Hematopoietic multipotent progenitor cell treated with erythropoietin and hydrocortisone succinate and interleukin-3 and kit ligand, for 17 days (in vitro differentiated cells): ENCODE results near the gene RARG.
A peak's percentile ranks its signal among the peaks of the same experiment; 100 is the strongest.
"Not testable (repeated sequence)": the region's sequence is repeated elsewhere in the genome, so short reads cannot be mapped to it uniquely, and the experiment has no call there.

Source experiments
- DNase-seq: peaks from one replicate; pipeline ENCODE4 v3.0.0-alpha.2; 2015; ENCODE audit warnings: low spot score

RARG gene

GRCh38 chr12:53190108-53190729, 41.8 kb downstream of the RARG start:
- DNase-seq: no peak

GRCh38 chr12:53187145-53187899, 44.7 kb downstream of the RARG start:
- no peak for DNase-seq

- DNase-seq: no peak
Observed at GRCh38 chr12:53186745-53187144, 45.3 kb downstream of the RARG start.

- DNase-seq: no peak
Observed at GRCh38 chr12:53185582-53186153, 46.3 kb downstream of the RARG start.

- no peak for DNase-seq
Observed at GRCh38 chr12:53184828-53185227, 47.2 kb downstream of the RARG start.

- no peak for DNase-seq
Observed at GRCh38 chr12:53182903-53183302, 49.1 kb downstream of the RARG start.

GRCh38 chr12:53181935-53182334, 50.1 kb downstream of the RARG start:
- DNase-seq: no peak

GRCh38 chr12:53180931-53181645, 50.9 kb downstream of the RARG start:
- no peak for DNase-seq

GRCh38 chr12:53180220-53180930, 51.6 kb downstream of the RARG start, which contains the start of the genes CSAD and ZNF740:
Gene CSAD, minus strand, starts transcription at chr12:53180925. Its CDS starts 7,455 bp downstream, at chr12:53173470.
Gene ZNF740, plus strand, starts transcription at chr12:53180722. Its CDS starts 1,262 bp downstream, at chr12:53181984.
- peak; percentile 78 for DNase-seq

GRCh38 chr12:53179687-53180219, 52.3 kb downstream of the RARG start:
- no peak for DNase-seq

- DNase-seq: not testable (repeated sequence)
Observed at GRCh38 chr12:53178803-53179202, 53.2 kb downstream of the RARG start.

- not testable (repeated sequence) for DNase-seq
Observed at GRCh38 chr12:53177447-53177846, 54.6 kb downstream of the RARG start.

GRCh38 chr12:53176750-53177149, 55.3 kb downstream of the RARG start:
- DNase-seq: no peak

- no peak for DNase-seq
Observed at GRCh38 chr12:53174881-53175491, 57.0 kb downstream of the RARG start.

GRCh38 chr12:53173085-53173715, 58.8 kb downstream of the RARG start:
- no peak for DNase-seq

- no peak for DNase-seq
Observed at GRCh38 chr12:53172352-53172751, 59.7 kb downstream of the RARG start.

- DNase-seq: no peak
Observed at GRCh38 chr12:53171725-53172329, 60.2 kb downstream of the RARG start.

GRCh38 chr12:53170876-53171724, 60.9 kb downstream of the RARG start:
- DNase-seq: no peak

GRCh38 chr12:53170215-53170614, 61.8 kb downstream of the RARG start:
- no peak for DNase-seq
